ENCODE results near the gene ZBTB40. TPM values are rescaled to one million over a fixed set of nuclear protein-coding genes. Genes with fewer than 3 reads are reported as not detected.

The ZBTB40 gene
- total RNA-seq, 1 experiment from 2014 or later, result 21.4 TPM

DNA sequence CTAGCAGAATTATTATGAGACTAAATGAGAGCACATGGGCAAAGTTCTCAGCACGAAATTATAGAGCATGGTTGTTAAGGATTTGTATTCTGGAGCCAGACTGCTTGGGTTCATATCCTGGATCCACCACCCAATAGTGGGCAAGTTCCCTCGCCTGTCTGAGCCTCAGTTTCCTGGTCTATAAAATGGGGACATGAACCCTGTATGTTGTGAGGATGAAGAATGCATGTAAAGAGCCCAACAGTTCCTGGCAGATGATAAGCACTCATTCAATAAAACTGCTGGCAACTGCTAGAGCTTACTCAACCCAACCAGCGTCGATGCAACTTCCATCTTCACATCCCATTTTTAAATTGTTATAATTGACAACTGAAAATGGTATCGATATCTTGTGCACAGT, 47.2 kb upstream of the ZBTB40 start:
- CTCF ChIA-PET, result interaction anchor here (0.6 kb wide), 1 partner anchor 824 kb away, joined by 3 read pairs; no protein-coding TSS in a partner anchor
- H3K27ac ChIP-seq, result no peak overlapping the region
- H2AFZ ChIP-seq, result no peak overlapping the region
- no peaks in the 10 kb centered on the region for H3K36me3 ChIP-seq (ENCODE audit: low read depth)
- no peaks in the 10 kb centered on the region for H3K9me3 ChIP-seq (ENCODE audit: insufficient read depth, low read depth)
- DNase-seq, result no peak
- H3K4me3 ChIP-seq, result no peak overlapping the region
- no peak overlapping the region for H3K4me2 ChIP-seq
- intact Hi-C loops (cut with micrococcal nuclease; ENCODE audit: unreplicated experiment), result no loop called here
- TF ChIP-seq, protein P1, sequence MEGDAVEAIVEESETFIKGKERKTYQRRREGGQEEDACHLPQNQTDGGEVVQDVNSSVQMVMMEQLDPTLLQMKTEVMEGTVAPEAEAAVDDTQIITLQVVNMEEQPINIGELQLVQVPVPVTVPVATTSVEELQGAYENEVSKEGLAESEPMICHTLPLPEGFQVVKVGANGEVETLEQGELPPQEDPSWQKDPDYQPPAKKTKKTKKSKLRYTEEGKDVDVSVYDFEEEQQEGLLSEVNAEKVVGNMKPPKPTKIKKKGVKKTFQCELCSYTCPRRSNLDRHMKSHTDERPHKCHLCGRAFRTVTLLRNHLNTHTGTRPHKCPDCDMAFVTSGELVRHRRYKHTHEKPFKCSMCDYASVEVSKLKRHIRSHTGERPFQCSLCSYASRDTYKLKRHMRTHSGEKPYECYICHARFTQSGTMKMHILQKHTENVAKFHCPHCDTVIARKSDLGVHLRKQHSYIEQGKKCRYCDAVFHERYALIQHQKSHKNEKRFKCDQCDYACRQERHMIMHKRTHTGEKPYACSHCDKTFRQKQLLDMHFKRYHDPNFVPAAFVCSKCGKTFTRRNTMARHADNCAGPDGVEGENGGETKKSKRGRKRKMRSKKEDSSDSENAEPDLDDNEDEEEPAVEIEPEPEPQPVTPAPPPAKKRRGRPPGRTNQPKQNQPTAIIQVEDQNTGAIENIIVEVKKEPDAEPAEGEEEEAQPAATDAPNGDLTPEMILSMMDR (conservative IDR thresholded peaks at IDR 0.05), result no peak
- no peak for TF ChIP-seq EZH2 (IDR thresholded peaks at IDR 0.05; ENCODE audit: low read depth)
- no peaks in the 10 kb centered on the region for H3K27me3 ChIP-seq (ENCODE audit: insufficient read depth, low read depth)
- peaks cover 9% of the 10 kb centered on the region for H3K4me1 ChIP-seq (replicated peaks; ENCODE audit: insufficient read depth)
- H4K20me1 ChIP-seq (ENCODE audit: insufficient read depth), result no peaks in the 10 kb centered on the region
- BruUV-seq (replicated peaks), result no TSS peak
- H3K79me2 ChIP-seq (ENCODE audit: low read depth), result no peaks in the 10 kb centered on the region
- POLR2A ChIA-PET (ENCODE audit: unreplicated experiment), result no interaction called here
- H3K9me2 ChIP-seq (ENCODE audit: insufficient read depth), result no peaks in the 10 kb centered on the region
- peaks cover 9% of the 10 kb centered on the region; the same call in 1 of the 2 replicates for H3F3A ChIP-seq (ENCODE audit: insufficient read depth, low read depth)

DNA sequence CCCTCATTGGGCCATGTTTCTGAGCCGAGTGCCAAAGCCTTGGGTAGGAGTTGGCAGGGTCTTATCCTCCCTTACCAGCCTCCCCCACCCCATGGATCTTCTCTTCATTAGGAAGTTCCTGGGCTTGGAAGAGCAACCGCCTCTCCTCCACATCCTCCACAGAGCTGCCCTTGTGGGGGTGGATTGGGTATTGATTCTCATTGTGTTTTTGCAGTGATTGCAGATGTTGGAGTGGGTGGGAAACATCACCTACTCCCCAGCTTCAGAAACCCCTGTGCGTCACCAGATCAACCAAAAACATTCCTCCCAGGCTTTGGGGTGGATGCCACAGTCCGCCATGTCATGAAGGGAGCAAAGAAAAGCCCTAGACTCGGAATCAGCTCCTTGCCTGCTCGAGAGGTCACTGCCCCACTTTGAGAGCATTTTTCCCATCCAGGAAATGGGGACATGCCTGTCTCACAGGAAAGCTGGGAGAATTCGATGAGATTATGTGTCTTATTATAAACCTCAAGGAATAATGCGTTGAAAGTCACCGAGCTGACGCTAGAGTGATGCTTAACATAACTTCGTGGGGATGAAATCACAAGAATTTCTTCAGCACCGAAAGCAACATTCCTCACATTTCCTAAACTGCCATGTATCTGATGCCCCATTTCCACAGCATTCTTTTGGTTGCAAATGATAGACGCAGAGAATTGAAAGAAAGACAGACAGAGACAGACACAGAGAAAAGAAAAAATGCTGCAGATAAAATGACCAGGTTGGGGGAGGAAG, 44.7 kb upstream of the ZBTB40 start:
- TF ChIP-seq EZH2 (IDR thresholded peaks at IDR 0.05; ENCODE audit: low read depth), result no peak
- TF ChIP-seq, protein P1 (conservative IDR thresholded peaks at IDR 0.05), result no peak
- Histone ChIP-seq H3K36me3 (ENCODE audit: low read depth) (no peaks in the 10 kb centered on the region), H3F3A (ENCODE audit: insufficient read depth, low read depth) (peaks cover 11% of the 10 kb centered on the region; the same call in 1 of the 2 replicates), H3K4me3 (no peak overlapping the region), H3K4me2 (no peak overlapping the region), H3K79me2 (ENCODE audit: low read depth) (no peaks in the 10 kb centered on the region), H3K9me3 (ENCODE audit: insufficient read depth, low read depth) (no peaks in the 10 kb centered on the region), H4K20me1 (ENCODE audit: insufficient read depth) (no peaks in the 10 kb centered on the region), H3K4me1 (replicated peaks; ENCODE audit: insufficient read depth) (peaks cover 13% of the 10 kb centered on the region), H3K9me2 (ENCODE audit: insufficient read depth) (no peaks in the 10 kb centered on the region), H2AFZ (no peak overlapping the region), H3K27ac (no peak overlapping the region), H3K27me3 (ENCODE audit: insufficient read depth, low read depth) (no peaks in the 10 kb centered on the region)
- intact Hi-C loops (cut with micrococcal nuclease; ENCODE audit: unreplicated experiment), result no loop called here
- no TSS peak for BruUV-seq (replicated peaks)
- ChIA-PET POLR2A (ENCODE audit: unreplicated experiment) (no interaction called here), CTCF (interaction anchor here (0.6 kb wide), 1 partner anchor 527 kb away, joined by 4 read pairs; no protein-coding TSS in a partner anchor)
- no peak for DNase-seq

DNA sequence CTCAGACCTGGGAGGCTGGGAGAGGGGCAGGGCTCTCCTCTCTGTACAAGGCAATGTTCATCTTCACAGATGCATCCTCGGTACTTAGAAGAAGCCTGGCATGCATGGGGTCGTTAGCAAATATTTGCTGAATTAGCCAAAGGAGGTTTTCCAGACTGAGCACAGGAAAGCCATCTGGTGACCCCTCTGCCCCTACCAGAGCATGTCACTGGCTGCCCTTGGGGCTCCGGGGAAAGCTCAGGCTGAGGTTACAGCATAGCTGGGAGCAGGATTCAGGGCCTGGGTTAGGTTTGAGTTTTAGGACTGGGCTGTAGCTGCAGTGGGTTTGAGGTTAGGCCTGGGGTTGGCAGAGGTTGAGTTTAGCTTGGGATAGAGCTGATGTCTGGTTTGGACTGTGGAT, 43.4 kb upstream of the ZBTB40 start:
- peaks cover 21% of the 10 kb centered on the region; the same call in 1 of the 2 replicates for H3F3A ChIP-seq (ENCODE audit: insufficient read depth, low read depth)
- no peak for DNase-seq
- H3K27me3 ChIP-seq (ENCODE audit: insufficient read depth, low read depth), result no peaks in the 10 kb centered on the region
- H3K4me2 ChIP-seq, result no peak overlapping the region
- no peak for TF ChIP-seq EZH2 (IDR thresholded peaks at IDR 0.05; ENCODE audit: low read depth)
- TF ChIP-seq, protein P1 (conservative IDR thresholded peaks at IDR 0.05), result no peak
- no peaks in the 10 kb centered on the region for H3K9me3 ChIP-seq (ENCODE audit: insufficient read depth, low read depth)
- H3K4me1 ChIP-seq (replicated peaks; ENCODE audit: insufficient read depth), result peaks cover 24% of the 10 kb centered on the region
- no peak overlapping the region for H3K27ac ChIP-seq
- ChIA-PET CTCF (no interaction called here), POLR2A (ENCODE audit: unreplicated experiment) (no interaction called here)
- no peaks in the 10 kb centered on the region for H3K79me2 ChIP-seq (ENCODE audit: low read depth)
- H3K9me2 ChIP-seq (ENCODE audit: insufficient read depth), result no peaks in the 10 kb centered on the region
- no peaks in the 10 kb centered on the region for H4K20me1 ChIP-seq (ENCODE audit: insufficient read depth)
- no peaks in the 10 kb centered on the region for H3K36me3 ChIP-seq (ENCODE audit: low read depth)
- no TSS peak for BruUV-seq (replicated peaks)
- H2AFZ ChIP-seq, result no peak overlapping the region
- intact Hi-C loops (cut with micrococcal nuclease; ENCODE audit: unreplicated experiment), result no loop called here
- H3K4me3 ChIP-seq, result no peak overlapping the region
